K562 (cell line): ENCODE measurements around the gene WFDC2. TPM values are rescaled to one million over a fixed set of nuclear protein-coding genes. Genes with fewer than 3 reads are reported as not detected.

Source experiments
- ATAC-seq: fragments of 200-7000 bp; cut with Tn5 transposase; 3 replicates; pipeline ENCODE4 v1.9.1; 2020; ENCODE audit warnings: moderate library complexity
- BruUV-seq: library from RNA; stranded (reverse); fragments of 400-500 nt; replicated peaks from 2 replicates; lab custom pipeline; 2021; lab: Mats Ljungman, UMichigan
- CTCF ChIA-PET: fragments of 300-600 bp; formaldehyde crosslinking; extraction: SDS; loops from one replicate; lab custom pipeline; 2021; ENCODE audit warnings: low intra/inter-chr PET ratio; lab: Yijun Ruan, JAX
- POLR2A ChIA-PET: fragments of 300-600, 350-650 bp; sonication (Branson Sonifier 250); formaldehyde crosslinking; extraction: SDS; loops from one replicate; lab custom pipeline; 2021; ENCODE audit warnings: antibody characterized with exemption, inconsistent platforms; lab: Yijun Ruan, JAX
- DNase-seq, 4 experiments: peaks; one replicate each; pipeline versions ENCODE4 v3.0.0 to v3.0.0-alpha.2; 2011 to 2018; ENCODE audit warnings: low spot score in 3 of 4, mixed read lengths in 3 of 4; ENCODE audit errors: extremely low read depth in 1 of 4
- FAIRE-seq: peaks from 2 replicates; lab custom pipeline; 2011; peaks lifted over from hg19 to GRCh38; lab: Jason Lieb, UNC
- H2AFZ ChIP-seq: 2 replicates; pipeline ENCODE4 v1.6.0; 2011; ENCODE audit warnings: low read depth, low read length, control low read depth, inconsistent platforms
- H3K27ac ChIP-seq: fragments of 200-600 bp; 3 replicates; pipeline ENCODE4 v1.8.0; 2011; ENCODE audit warnings: low read depth, mild to moderate bottlenecking, control low read depth, inconsistent platforms, low read length, moderate library complexity, mixed read lengths; ENCODE audit errors: extremely low read depth
- H3K27me3 ChIP-seq, 2 experiments: fragments of 300-600 bp in 1 of 2; 2 replicates in 1 of 2; 3 replicates in 1 of 2; pipeline versions ENCODE4 v1.6.0 to v1.8.0; 2011; ENCODE audit warnings: inconsistent platforms in 2 of 2, low read length in 2 of 2, mild to moderate bottlenecking in 1 of 2, mixed read lengths in 1 of 2, moderate library complexity in 1 of 2; ENCODE audit not compliant: control insufficient read depth in 2 of 2, insufficient read depth in 2 of 2
- H3K36me3 ChIP-seq: fragments of 300-600 bp; 3 replicates; pipeline ENCODE4 v1.8.0; 2011; ENCODE audit warnings: mild to moderate bottlenecking, low read length, inconsistent platforms; ENCODE audit not compliant: control insufficient read depth, insufficient read depth
- H3K4me1 ChIP-seq, 2 experiments: fragments of 200-600 bp in 1 of 2; replicated peaks in 1 of 2; 2 replicates in 1 of 2; 3 replicates in 1 of 2; pipeline versions ENCODE4 v1.5.1 to v1.8.0; 2011; ENCODE audit warnings: inconsistent platforms in 2 of 2, low read length in 2 of 2, mild to moderate bottlenecking in 1 of 2, mixed read lengths in 1 of 2, moderate library complexity in 1 of 2; ENCODE audit not compliant: control insufficient read depth in 2 of 2, insufficient read depth in 2 of 2
- H3K4me2 ChIP-seq: 2 replicates; pipeline ENCODE4 v1.6.1; 2011; ENCODE audit warnings: low read length, control low read depth, inconsistent platforms, mixed read lengths; ENCODE audit not compliant: insufficient read depth
- H3K4me3 ChIP-seq: fragments of 200-600 bp; sonication (generic), shearing (Covaris generic); 2 replicates; pipeline ENCODE4 v1.5.1; 2016; ENCODE audit warnings: control low read depth, inconsistent platforms
- H3K79me2 ChIP-seq: fragments of 200-600 bp; 3 replicates; pipeline ENCODE4 v1.8.0; 2011; ENCODE audit warnings: low read length, inconsistent platforms; ENCODE audit not compliant: control insufficient read depth, insufficient read depth
- H3K9ac ChIP-seq, 2 experiments: 2 replicates each; pipeline versions ENCODE4 v1.6.0 to v1.6.1; 2011; ENCODE audit warnings: low read depth in 2 of 2, low read length in 2 of 2, control low read depth in 1 of 2, inconsistent platforms in 1 of 2, mild to moderate bottlenecking in 1 of 2, mixed read lengths in 1 of 2; ENCODE audit not compliant: insufficient read depth in 1 of 2
- H3K9me1 ChIP-seq: one replicate; pipeline ENCODE4 v1.6.0; 2011; ENCODE audit warnings: inconsistent platforms, mild to moderate bottlenecking, low read length, moderate library complexity; ENCODE audit not compliant: control insufficient read depth, insufficient read depth
- H3K9me3 ChIP-seq: replicated peaks from 2 replicates; pipeline ENCODE4 v1.5.1; 2011; ENCODE audit warnings: low read depth, low read length, inconsistent platforms; ENCODE audit not compliant: control insufficient read depth, insufficient read depth
- H4K20me1 ChIP-seq: replicated peaks from 2 replicates; pipeline ENCODE4 v1.6.1; 2011; ENCODE audit warnings: low read length, inconsistent platforms, mixed read lengths; ENCODE audit not compliant: control insufficient read depth, insufficient read depth
- ARID2 ChIP-seq: fragments of 450-650 bp; IDR thresholded peaks from 2 replicates; pipeline ENCODE4 v1.6.1; 2017; ENCODE audit warnings: antibody characterized with exemption, mild to moderate bottlenecking
- CBX8 ChIP-seq: fragments of 200-600 bp; sonication (generic); IDR thresholded peaks from 2 replicates; pipeline ENCODE4 v1.6.1; 2012; ENCODE audit warnings: borderline replicate concordance, mixed run types, low read depth, mild to moderate bottlenecking, moderate library complexity, mixed read lengths, low read length, control low read depth, inconsistent platforms; ENCODE audit not compliant: poor library complexity, severe bottlenecking; ENCODE audit errors: extremely low read depth
- CCNT2 ChIP-seq: IDR thresholded peaks from 2 replicates; pipeline ENCODE4 v1.6.1; 2011; ENCODE audit warnings: borderline replicate concordance, low read depth, mild to moderate bottlenecking, moderate library complexity, mixed read lengths, low read length; ENCODE audit not compliant: insufficient read length; ENCODE audit errors: extremely low read depth
- DMBX1 ChIP-seq: fragments of 250-450 bp; sonication (Bioruptor Pico); IDR thresholded peaks from 2 replicates; pipeline ENCODE4 v1.8.0; 2022; ENCODE audit warnings: inconsistent platforms, mild to moderate bottlenecking, moderate library complexity, borderline replicate concordance
- FOSL1 ChIP-seq: fragments of 200-800 bp; sonication (Bioruptor generic); conservative IDR thresholded peaks from 2 replicates; pipeline ENCODE4 v1.6.1; 2016; ENCODE audit warnings: missing genetic modification characterization, missing compliant biosample characterization
- GTF2A2 ChIP-seq: IDR thresholded peaks from 2 replicates; pipeline ENCODE4 v1.6.1; 2016; ENCODE audit warnings: mild to moderate bottlenecking, missing genetic modification characterization, missing compliant biosample characterization
- NFIX ChIP-seq: fragments of 250-450 bp; sonication (Bioruptor Pico); IDR thresholded peaks from 2 replicates; pipeline ENCODE4 v1.4.0; 2020; ENCODE audit warnings: low read depth, mild to moderate bottlenecking, moderate library complexity
- PML ChIP-seq: IDR thresholded peaks from 2 replicates; pipeline ENCODE4 v1.6.1; 2012; ENCODE audit warnings: low read length, inconsistent platforms
- SRF ChIP-seq, 2 experiments: fragments of 250-450, 450-650 bp in 1 of 2; sonication (Bioruptor Pico) in 1 of 2; sonication (generic) in 1 of 2; formaldehyde crosslinking; IDR thresholded peaks; 2 replicates each; pipeline versions ENCODE4 v1.5.0 to v1.5.1; 2020 to 2022; ENCODE audit warnings: mild to moderate bottlenecking in 1 of 2, missing genetic modification reagents in 1 of 2
- TAF1 ChIP-seq: IDR thresholded peaks from 2 replicates; pipeline ENCODE4 v1.6.1; 2011; ENCODE audit warnings: mild to moderate bottlenecking, low read length, moderate library complexity; ENCODE audit not compliant: insufficient read depth, control insufficient read depth, severe bottlenecking; ENCODE audit errors: extremely low read depth
- TGIF2 ChIP-seq: sonication (generic); formaldehyde crosslinking; IDR thresholded peaks from 2 replicates; pipeline ENCODE4 v1.8.1; 2022; ENCODE audit warnings: mild to moderate bottlenecking, missing genetic modification reagents, moderate library complexity
- THAP12 ChIP-seq: fragments of 250-450 bp; sonication (Bioruptor Pico); IDR thresholded peaks from 2 replicates; pipeline ENCODE4 v1.9.0; 2021; ENCODE audit warnings: mild to moderate bottlenecking, inconsistent platforms
- ZNF280A ChIP-seq: fragments of 450-650 bp; IDR thresholded peaks from 2 replicates; pipeline ENCODE4 v1.6.1; 2018; ENCODE audit warnings: mild to moderate bottlenecking, low read depth; ENCODE audit not compliant: partially characterized antibody
- ZNF766 ChIP-seq: fragments of 200-800 bp; sonication (Bioruptor generic); conservative IDR thresholded peaks from 2 replicates; pipeline ENCODE4 v1.6.1; 2016; ENCODE audit warnings: missing genetic modification characterization, missing compliant biosample characterization
- WGBS: fragments of 100-300 bp; shearing (Covaris generic); methylation state at CpG from one replicate; pipeline ENCODE4 v1.1.6; 2016; ENCODE audit warnings: low coverage, mixed read lengths; ENCODE audit not compliant: insufficient coverage; ENCODE audit errors: missing lambda C conversion rate; 5-methylcytosine and 5-hydroxymethylcytosine counted together
- in situ Hi-C: fragments of 300-500 bp; cut with MboI; formaldehyde crosslinking; loops from 4 replicates; pipeline ENCODE4 v1.15.0; 2018; ENCODE audit warnings: inconsistent platforms, mixed read lengths
- intact Hi-C: fragments of 100-400 bp; cut with micrococcal nuclease; formaldehyde crosslinking; loops from 2 replicates; pipeline ENCODE4 v1.14.2; 2022
- polyA plus RNA-seq, 8 experiments: library from polyadenylated mRNA; depleted of rRNA in 4 of 8; stranded (reverse) in 5 of 8; unstranded in 3 of 8; fragments of >200 nt; fragmentation: Nextera tagmentation in 2 of 8; fragmentation: Illumina TruSeq in 1 of 8; extraction: Ambion mirVana in 2 of 8; extraction: Trizol in 1 of 8; gene quantifications; 2 replicates each; pipeline versions ENCODE4 v1.2.1 to v1.2.3, GENCODE V29; 2011 to 2014; ENCODE audit warnings: inconsistent platforms in 1 of 8, missing spikeins in 1 of 8
- total RNA-seq, 7 experiments: library from RNA; depleted of rRNA in 6 of 7; stranded (reverse); fragments of >200 nt in 6 of 7; fragmentation: Illumina TruSeq in 2 of 7; extraction: Trizol in 2 of 7; gene quantifications; 2 replicates each; pipeline versions ENCODE4 v1.2.1 to v1.2.3, GENCODE V29; 2011 to 2021; ENCODE audit warnings: low replicate concordance in 1 of 7

WFDC2 gene
- total and polyA plus RNA-seq, 9 of the 15 experiments (the other 6 are each of a cell fraction or from before 2014, with no cell fraction given): not detected

- no peak for DNase-seq
- Histone ChIP-seq H3K4me3 (no peak overlapping the region), H3K9ac (no peak overlapping the region), H3K27me3 (peaks cover 9 to 21% of the 10 kb centered on the region in 2 experiments; a peak in 3 of 5 replicates), H3K4me1 (no peaks in the 10 kb centered on the region), H3K36me3 (no peaks in the 10 kb centered on the region), H3K27ac (no peak overlapping the region), H3K9me1 (no peaks in the 10 kb centered on the region), H4K20me1 (no peaks in the 10 kb centered on the region), H3K4me2 (no peak overlapping the region), H3K79me2 (no peaks in the 10 kb centered on the region), H3K9me3 (no peaks in the 10 kb centered on the region), H2AFZ (no peak overlapping the region)
- intact Hi-C loops (no loop called here), in situ Hi-C loops (no loop called here)
- no peak for TF ChIP-seq CBX8
- TF ChIP-seq CCNT2: no peak
- TF ChIP-seq DMBX1: no peak
- TF ChIP-seq TAF1: no peak
- no peak for TF ChIP-seq ARID2
- TF ChIP-seq THAP12: no peak
- no peak for TF ChIP-seq ZNF766 (CRISPR knock-in tag)
- TF ChIP-seq GTF2A2 (tag): no peak
- no peak for TF ChIP-seq TGIF2
- TF ChIP-seq ZNF280A: no peak
- no peak for TF ChIP-seq NFIX (CRISPR knock-in tag)
- no peak for TF ChIP-seq FOSL1 (tag)
- TF ChIP-seq SRF (CRISPR knock-in tag; IDR thresholded peaks at IDR 0.05): no peak
- TF ChIP-seq PML: no peak
- POLR2A ChIA-PET: interaction anchor here (0.9 kb wide), 1 partner anchor 14 kb away, joined by 4 read pairs; no protein-coding TSS in a partner anchor
- WGBS: 0% methylated on average over 6 of the region's 6 CpGs
- no TSS peak for BruUV-seq
- no peak for ATAC-seq
- no peak for FAIRE-seq
- CTCF ChIA-PET: no interaction called here
Observed at GRCh38 chr20:45500022-45500421, 30.5 kb downstream of the WFDC2 start.
